ENCODE data around the gene AFM. TPM values are rescaled to one million over a fixed set of nuclear protein-coding genes. Genes with fewer than 3 reads are reported as not detected.

AFM gene
- total and polyA plus RNA-seq, 2 donors (not counting 1 experiment from before 2014, with no cell fraction given) = not detected

DNA sequence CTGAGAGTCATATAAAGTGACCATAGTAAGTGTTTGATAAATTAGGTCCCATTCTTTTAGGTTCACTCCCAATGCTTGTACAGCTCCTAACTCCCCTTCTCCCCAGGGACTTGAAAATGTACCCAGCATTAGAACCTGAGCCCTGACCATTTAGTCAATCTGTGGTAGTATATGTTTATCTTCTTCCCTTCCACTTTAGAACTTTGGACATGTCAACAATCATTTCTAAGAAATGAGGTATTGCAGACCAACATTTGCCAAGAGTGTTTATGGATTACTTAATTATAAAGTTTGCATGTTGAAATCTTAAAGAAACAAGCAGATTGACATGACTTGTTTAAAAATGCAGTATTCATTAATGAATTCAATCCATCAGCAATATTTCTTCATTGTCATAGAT lies 26.0 kb downstream of the AFM start:
- intact Hi-C loops (cut with micrococcal nuclease) = no loop called here
- Mint-ChIP-seq H3K4me1 (no peaks in the 10 kb centered on the region), H3K4me3 (no peak overlapping the region)

GRCh38 chr4:73508651-73509050 lies 27.1 kb downstream of the AFM start:
- no peaks in the 10 kb centered on the region for H3K9me3 ChIP-seq (ENCODE audit: control extremely low read depth in 1 of 3, control insufficient read depth in 2 of 3, insufficient read depth in 1 of 3, low read length in 2 of 3)
- ChIA-PET POLR2A (no interaction called here), CTCF (no interaction called here)
- H3K36me3 ChIP-seq (replicated peaks in 1 of 2; ENCODE audit: control extremely low read depth in 1 of 2, control insufficient read depth in 1 of 2, extremely low read depth in 1 of 2, insufficient read depth in 2 of 2, low read length in 1 of 2) = no peaks in the 10 kb centered on the region
- no peaks in the 10 kb centered on the region for H3K27me3 ChIP-seq (replicated peaks in 1 of 4; ENCODE audit: control extremely low read depth in 1 of 4, control insufficient read depth in 3 of 4, insufficient read depth in 4 of 4, low read length in 3 of 4)
- no peak overlapping the region for H3K27ac Mint-ChIP-seq
- H3K9me3 Mint-ChIP-seq (ENCODE audit: insufficient read depth) = no peaks in the 10 kb centered on the region
- no peaks in the 10 kb centered on the region for H4K20me1 ChIP-seq (ENCODE audit: control insufficient read depth, insufficient read depth, low read length, poor library complexity, severe bottlenecking)
- no peak overlapping the region for H3K9ac ChIP-seq (ENCODE audit: low read length)
- no peak overlapping the region for H3K4me3 Mint-ChIP-seq
- H3K4me1 Mint-ChIP-seq = no peaks in the 10 kb centered on the region
- no peak overlapping the region for H3K27ac ChIP-seq (ENCODE audit: low read length in 2 of 2)
- H3K4me3 ChIP-seq (ENCODE audit: control extremely low read depth in 1 of 5, extremely low read depth in 1 of 5, insufficient read depth in 1 of 5, low read depth in 2 of 5, low read length in 4 of 5) = no peak overlapping the region
- H3K79me2 ChIP-seq (ENCODE audit: control insufficient read depth, insufficient read depth, low read length) = no peaks in the 10 kb centered on the region
- no peak overlapping the region for H3K4me2 ChIP-seq (replicated peaks; ENCODE audit: low read depth, low read length, poor library complexity, severe bottlenecking)
- intact Hi-C loops (cut with micrococcal nuclease) = no loop called here
- TF ChIP-seq EZH2 (IDR thresholded peaks at IDR 0.05; ENCODE audit: borderline replicate concordance, insufficient read depth, low read depth, low read length, poor library complexity, severe bottlenecking) (no peak), CTCF (IDR thresholded peaks at IDR 0.05) (no peak)
- DNase-seq (no peak), ATAC-seq (ENCODE audit: low read depth) (no peak)
- H3K27me3 Mint-ChIP-seq = peaks cover 13% of the 10 kb centered on the region
- 84% methylated on average over 2 of the region's 3 CpGs for WGBS (ENCODE audit: insufficient coverage)
- no peaks in the 10 kb centered on the region for H3K4me1 ChIP-seq (ENCODE audit: control insufficient read depth in 2 of 2, insufficient read depth in 2 of 2, low read length in 2 of 2)
- no peak overlapping the region for H2AFZ ChIP-seq (ENCODE audit: insufficient read depth, low read depth, low read length, poor library complexity, severe bottlenecking)

More for the DNA sequence above, 26.0 kb downstream of the AFM start:
- H3K4me3 ChIP-seq (ENCODE audit: control extremely low read depth in 1 of 5, extremely low read depth in 1 of 5, insufficient read depth in 1 of 5, low read depth in 2 of 5, low read length in 4 of 5) = no peak overlapping the region
- TF ChIP-seq EZH2 (IDR thresholded peaks at IDR 0.05; ENCODE audit: borderline replicate concordance, insufficient read depth, low read depth, low read length, poor library complexity, severe bottlenecking) = no peak
- TF ChIP-seq CTCF (IDR thresholded peaks at IDR 0.05) = no peak
- H3K36me3 ChIP-seq (replicated peaks in 1 of 2; ENCODE audit: control extremely low read depth in 1 of 2, control insufficient read depth in 1 of 2, extremely low read depth in 1 of 2, insufficient read depth in 2 of 2, low read length in 1 of 2) = no peaks in the 10 kb centered on the region
- Mint-ChIP-seq H3K9me3 (ENCODE audit: insufficient read depth) (no peaks in the 10 kb centered on the region), H3K27me3 (peaks cover 13% of the 10 kb centered on the region), H3K27ac (no peak overlapping the region)
- H3K4me1 ChIP-seq (ENCODE audit: control insufficient read depth in 2 of 2, insufficient read depth in 2 of 2, low read length in 2 of 2) = no peaks in the 10 kb centered on the region
- ATAC-seq (ENCODE audit: low read depth) = no peak
- DNase-seq = no peak
- H3K4me2 ChIP-seq (replicated peaks; ENCODE audit: low read depth, low read length, poor library complexity, severe bottlenecking) = no peak overlapping the region
- H3K27ac ChIP-seq (ENCODE audit: low read length in 2 of 2) = no peak overlapping the region
- H3K79me2 ChIP-seq (ENCODE audit: control insufficient read depth, insufficient read depth, low read length) = no peaks in the 10 kb centered on the region
- no peak overlapping the region for H2AFZ ChIP-seq (ENCODE audit: insufficient read depth, low read depth, low read length, poor library complexity, severe bottlenecking)
- ChIA-PET CTCF (no interaction called here), POLR2A (no interaction called here)
- H3K9ac ChIP-seq (ENCODE audit: low read length) = no peak overlapping the region
- peaks cover 0 to 2% (median 0%) of the 10 kb centered on the region in 3 donors for H3K9me3 ChIP-seq (ENCODE audit: control extremely low read depth in 1 of 3, control insufficient read depth in 2 of 3, insufficient read depth in 1 of 3, low read length in 2 of 3)
- no peaks in the 10 kb centered on the region for H3K27me3 ChIP-seq (replicated peaks in 1 of 4; ENCODE audit: control extremely low read depth in 1 of 4, control insufficient read depth in 3 of 4, insufficient read depth in 4 of 4, low read length in 3 of 4)
- no peaks in the 10 kb centered on the region for H4K20me1 ChIP-seq (ENCODE audit: control insufficient read depth, insufficient read depth, low read length, poor library complexity, severe bottlenecking)
